ENCODE data around the gene DYNC2H1.
"Not testable (repeated sequence)": the region's sequence is repeated elsewhere in the genome, so short reads cannot be mapped to it uniquely, and the experiment has no call there.

DYNC2H1 gene

DNA sequence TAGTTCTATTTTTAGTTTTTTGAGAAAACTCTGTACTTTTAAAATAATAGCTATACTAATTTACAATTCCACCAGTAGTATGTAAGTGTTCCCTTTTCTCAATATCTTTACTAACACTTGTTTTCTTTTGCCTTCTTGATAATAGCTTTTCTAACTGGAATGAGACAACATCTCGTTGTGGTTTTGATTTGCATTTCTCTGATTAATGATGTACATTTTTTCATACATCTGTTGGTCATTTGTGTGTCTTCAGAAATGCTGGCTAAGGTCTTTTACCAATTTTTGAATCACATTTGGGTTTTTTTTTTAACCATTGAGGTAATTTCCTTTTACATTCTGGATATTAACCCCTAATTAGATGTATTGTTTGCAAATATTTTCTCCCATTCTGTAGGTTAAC, 258.9 kb downstream of the DYNC2H1 start:
- no peaks in the 10 kb centered on the region for H3K27me3 ChIP-seq (ENCODE audit: insufficient read depth, low read depth)
- H4K20me1 ChIP-seq (ENCODE audit: insufficient read depth) = no peaks in the 10 kb centered on the region
- no peak overlapping the region for H3K27ac ChIP-seq
- no peak overlapping the region for H3K9ac ChIP-seq
- no peak overlapping the region for H3K4me2 ChIP-seq
- no peaks in the 10 kb centered on the region for H3K4me1 ChIP-seq (ENCODE audit: low read depth, poor library complexity, severe bottlenecking)
- no peaks in the 10 kb centered on the region for H3K36me3 ChIP-seq (ENCODE audit: insufficient read depth)
- H3K79me2 ChIP-seq (ENCODE audit: insufficient read depth, low read depth) = no peaks in the 10 kb centered on the region
- TF ChIP-seq, protein P1, sequence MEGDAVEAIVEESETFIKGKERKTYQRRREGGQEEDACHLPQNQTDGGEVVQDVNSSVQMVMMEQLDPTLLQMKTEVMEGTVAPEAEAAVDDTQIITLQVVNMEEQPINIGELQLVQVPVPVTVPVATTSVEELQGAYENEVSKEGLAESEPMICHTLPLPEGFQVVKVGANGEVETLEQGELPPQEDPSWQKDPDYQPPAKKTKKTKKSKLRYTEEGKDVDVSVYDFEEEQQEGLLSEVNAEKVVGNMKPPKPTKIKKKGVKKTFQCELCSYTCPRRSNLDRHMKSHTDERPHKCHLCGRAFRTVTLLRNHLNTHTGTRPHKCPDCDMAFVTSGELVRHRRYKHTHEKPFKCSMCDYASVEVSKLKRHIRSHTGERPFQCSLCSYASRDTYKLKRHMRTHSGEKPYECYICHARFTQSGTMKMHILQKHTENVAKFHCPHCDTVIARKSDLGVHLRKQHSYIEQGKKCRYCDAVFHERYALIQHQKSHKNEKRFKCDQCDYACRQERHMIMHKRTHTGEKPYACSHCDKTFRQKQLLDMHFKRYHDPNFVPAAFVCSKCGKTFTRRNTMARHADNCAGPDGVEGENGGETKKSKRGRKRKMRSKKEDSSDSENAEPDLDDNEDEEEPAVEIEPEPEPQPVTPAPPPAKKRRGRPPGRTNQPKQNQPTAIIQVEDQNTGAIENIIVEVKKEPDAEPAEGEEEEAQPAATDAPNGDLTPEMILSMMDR (conservative IDR thresholded peaks at IDR 0.05; ENCODE audit: low read depth, low read length) = no peak
- no peak overlapping the region for H3K4me3 ChIP-seq (IDR thresholded peaks at IDR 0.05; ENCODE audit: insufficient read depth, low read depth, low read length)
- no peak overlapping the region for H2AFZ ChIP-seq (ENCODE audit: low read depth)

GRCh38 chr11:103370076-103370475, 260.9 kb downstream of the DYNC2H1 start:
- Histone ChIP-seq H4K20me1 (ENCODE audit: insufficient read depth) (no peaks in the 10 kb centered on the region), H3K36me3 (ENCODE audit: insufficient read depth) (no peaks in the 10 kb centered on the region), H3K4me3 (IDR thresholded peaks at IDR 0.05; ENCODE audit: insufficient read depth, low read depth, low read length) (no peak overlapping the region), H3K27me3 (ENCODE audit: insufficient read depth, low read depth) (no peaks in the 10 kb centered on the region), H3K4me1 (ENCODE audit: low read depth, poor library complexity, severe bottlenecking) (no peaks in the 10 kb centered on the region), H3K27ac (no peak overlapping the region), H3K4me2 (no peak overlapping the region), H3K9ac (no peak overlapping the region), H2AFZ (ENCODE audit: low read depth) (no peak overlapping the region), H3K79me2 (ENCODE audit: insufficient read depth, low read depth) (no peaks in the 10 kb centered on the region)
- TF ChIP-seq, protein P1 (conservative IDR thresholded peaks at IDR 0.05; ENCODE audit: low read depth, low read length) = no peak

- Histone ChIP-seq H3K27ac (no peak overlapping the region), H3K4me3 (IDR thresholded peaks at IDR 0.05; ENCODE audit: insufficient read depth, low read depth, low read length) (no peak overlapping the region), H3K27me3 (ENCODE audit: insufficient read depth, low read depth) (no peaks in the 10 kb centered on the region), H2AFZ (ENCODE audit: low read depth) (no peak overlapping the region), H4K20me1 (ENCODE audit: insufficient read depth) (no peaks in the 10 kb centered on the region), H3K36me3 (ENCODE audit: insufficient read depth) (no peaks in the 10 kb centered on the region), H3K4me1 (ENCODE audit: low read depth, poor library complexity, severe bottlenecking) (no peaks in the 10 kb centered on the region), H3K4me2 (no peak overlapping the region), H3K79me2 (ENCODE audit: insufficient read depth, low read depth) (no peaks in the 10 kb centered on the region), H3K9ac (no peak overlapping the region)
- TF ChIP-seq, protein P1 (conservative IDR thresholded peaks at IDR 0.05; ENCODE audit: low read depth, low read length) = no peak
Measured at GRCh38 chr11:103372906-103373305, 263.7 kb downstream of the DYNC2H1 start.

DNA sequence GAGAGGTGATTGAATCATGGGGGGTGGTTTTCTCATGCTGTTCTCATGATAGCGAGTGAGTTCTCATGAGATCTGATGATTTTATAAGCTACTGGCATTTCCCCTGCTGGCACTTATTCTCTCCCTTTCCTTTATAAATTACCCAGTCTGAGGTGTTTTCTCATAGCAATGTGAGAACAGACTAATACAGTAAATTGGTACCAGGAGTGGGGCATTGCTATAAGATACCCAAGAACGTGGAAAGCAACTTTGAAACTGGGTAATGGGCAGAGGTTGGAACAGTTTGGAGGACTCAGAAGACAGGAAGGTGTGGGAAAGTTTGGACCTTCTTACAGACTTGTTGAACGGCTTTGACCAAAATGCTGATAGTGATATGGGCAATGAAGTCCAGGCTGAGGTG, 265.0 kb downstream of the DYNC2H1 start:
- H3K4me2 ChIP-seq; H3K9ac ChIP-seq; H4K20me1 ChIP-seq (ENCODE audit: insufficient read depth); H3K4me3 ChIP-seq (IDR thresholded peaks at IDR 0.05; ENCODE audit: insufficient read depth, low read depth, low read length); H3K79me2 ChIP-seq (ENCODE audit: insufficient read depth, low read depth); H2AFZ ChIP-seq (ENCODE audit: low read depth); H3K27me3 ChIP-seq (ENCODE audit: insufficient read depth, low read depth); H3K36me3 ChIP-seq (ENCODE audit: insufficient read depth); H3K27ac ChIP-seq; H3K4me1 ChIP-seq (ENCODE audit: low read depth, poor library complexity, severe bottlenecking): not testable (repeated sequence)

GRCh38 chr11:103378931-103379330, 269.7 kb downstream of the DYNC2H1 start:
- Histone ChIP-seq H3K9ac (no peak overlapping the region), H3K27ac (no peak overlapping the region), H3K4me2 (no peak overlapping the region), H2AFZ (ENCODE audit: low read depth) (no peak overlapping the region), H3K79me2 (ENCODE audit: insufficient read depth, low read depth) (no peaks in the 10 kb centered on the region), H3K4me1 (ENCODE audit: low read depth, poor library complexity, severe bottlenecking) (no peaks in the 10 kb centered on the region), H3K36me3 (ENCODE audit: insufficient read depth) (no peaks in the 10 kb centered on the region), H3K27me3 (ENCODE audit: insufficient read depth, low read depth) (no peaks in the 10 kb centered on the region), H4K20me1 (ENCODE audit: insufficient read depth) (no peaks in the 10 kb centered on the region), H3K4me3 (IDR thresholded peaks at IDR 0.05; ENCODE audit: insufficient read depth, low read depth, low read length) (no peak overlapping the region)
- TF ChIP-seq, protein P1 (conservative IDR thresholded peaks at IDR 0.05; ENCODE audit: low read depth, low read length) = no peak

Data from KMS-11 (cell line).